GM18508 (cell line): ENCODE measurements around the gene NMNAT3.

Source experiments
- ATAC-seq: cut with Tn5 transposase; IDR thresholded peaks from one replicate; pipeline ENCODE4 v1.9.1; 2021; ENCODE audit warnings: moderate number of reproducible peaks; ENCODE audit not compliant: insufficient read depth, unreplicated experiment

NMNAT3 gene

GRCh38 chr3:139676108-139676507 lies 1.7 kb downstream of the NMNAT3 start:
- no peak for ATAC-seq

DNA sequence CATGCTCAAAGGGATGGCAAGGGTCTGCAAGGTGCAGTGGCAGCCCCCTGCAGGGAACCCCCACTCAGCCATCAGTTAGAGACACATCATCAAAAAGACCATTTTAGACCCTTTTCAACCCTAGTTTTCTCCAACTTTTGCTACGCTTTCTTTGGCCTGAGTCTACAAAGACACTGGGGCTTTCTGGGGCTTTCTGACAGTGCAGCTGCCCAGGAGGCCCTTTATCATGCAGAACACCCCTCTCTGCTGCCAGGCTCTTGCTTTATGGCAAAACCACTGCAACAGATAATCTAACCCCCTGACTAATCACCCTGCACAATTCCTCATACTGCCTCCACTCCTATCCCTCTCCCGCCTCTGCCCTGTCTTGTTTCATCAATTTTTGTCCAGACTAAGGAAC lies 2.4 kb downstream of the NMNAT3 start:
- no peak for ATAC-seq

GRCh38 chr3:139674571-139675260 lies 3.1 kb downstream of the NMNAT3 start:
- no peak for ATAC-seq

DNA sequence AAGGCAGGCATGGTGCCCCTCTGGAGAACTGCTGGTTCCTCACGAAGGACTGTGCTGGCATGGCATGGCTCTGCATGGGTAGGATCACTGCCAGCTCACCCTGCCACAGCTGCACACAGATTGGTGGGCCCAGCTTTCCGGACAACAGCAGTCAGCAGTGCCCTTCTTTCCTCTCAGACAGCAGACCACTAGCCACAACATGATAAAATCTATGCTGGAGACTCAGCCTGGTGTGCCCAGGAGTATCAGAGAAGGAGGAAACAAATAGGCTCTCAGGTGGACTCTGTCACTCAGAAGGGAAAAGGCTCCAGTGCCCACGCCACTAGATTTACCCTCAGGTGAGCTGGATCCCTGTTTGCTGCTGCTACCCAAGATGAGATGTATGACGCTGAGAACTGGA lies 4.9 kb downstream of the NMNAT3 start:
- ATAC-seq = no peak

- ATAC-seq = no peak
Observed at GRCh38 chr3:139671863-139672646, 5.7 kb downstream of the NMNAT3 start.

DNA sequence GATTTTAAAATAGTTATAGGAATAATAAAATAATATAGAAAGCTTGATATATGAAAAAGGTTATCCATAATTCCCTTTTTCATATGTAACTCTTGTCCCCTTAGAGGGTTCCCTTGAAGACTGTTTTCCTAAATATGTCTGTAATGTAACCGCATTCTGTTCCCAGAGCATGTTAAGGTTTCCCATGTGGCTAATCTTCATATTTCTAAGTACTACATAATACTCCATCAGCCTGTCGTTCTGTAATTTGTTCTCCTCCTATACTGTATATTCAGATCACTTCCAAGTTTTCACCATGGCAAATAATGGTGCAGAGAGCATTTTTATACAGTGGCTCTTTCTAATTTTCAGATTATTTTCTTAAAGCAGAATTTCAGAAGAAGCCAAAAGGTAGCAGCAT lies 6.7 kb downstream of the NMNAT3 start:
- ATAC-seq = no peak

GRCh38 chr3:139670196-139670595 lies 7.6 kb downstream of the NMNAT3 start:
- no peak for ATAC-seq

DNA sequence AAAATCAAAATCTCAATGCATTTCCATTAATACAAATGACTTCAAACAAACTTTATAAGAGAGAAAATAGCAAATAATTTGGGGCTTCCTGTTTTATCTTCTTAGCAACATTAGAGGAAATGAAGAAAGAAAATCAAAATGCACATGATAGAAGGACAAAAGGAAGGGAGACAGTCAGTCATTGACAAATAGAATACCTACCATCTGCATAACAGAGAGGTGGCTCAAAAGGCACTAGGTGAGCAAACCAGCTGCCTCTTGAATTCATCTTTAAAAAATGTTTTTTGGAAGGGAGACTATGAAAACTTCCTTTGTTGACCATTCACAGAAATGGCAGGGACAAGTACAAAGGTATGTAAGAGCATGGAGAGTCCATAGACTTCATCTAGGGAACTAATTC lies 9.4 kb downstream of the NMNAT3 start:
- no peak for ATAC-seq

DNA sequence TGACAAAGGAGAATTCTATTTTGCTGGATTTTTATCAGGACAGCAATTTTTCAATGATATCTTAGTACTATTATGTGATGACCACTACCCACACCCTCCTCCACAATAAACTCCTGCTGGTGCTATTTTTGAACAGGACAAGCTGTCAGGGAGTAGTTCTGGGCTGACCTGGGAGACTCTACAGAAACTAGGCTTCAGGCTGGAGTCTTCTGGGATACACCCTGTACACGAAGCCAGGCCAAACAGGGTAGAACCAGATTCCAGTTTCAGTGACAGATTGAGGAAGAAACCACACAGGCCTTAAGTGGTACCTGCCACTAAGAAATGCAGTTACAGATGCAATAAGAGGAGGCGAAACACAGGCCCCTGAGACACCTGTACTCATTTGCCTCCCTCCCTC lies 12.8 kb downstream of the NMNAT3 start:
- no peak for ATAC-seq

GRCh38 chr3:139660269-139660668 lies 17.5 kb downstream of the NMNAT3 start:
- ATAC-seq = no peak

- ATAC-seq = no peak
Observed at GRCh38 chr3:139659511-139659910, 18.3 kb downstream of the NMNAT3 start.

GRCh38 chr3:139657936-139658335 lies 19.8 kb downstream of the NMNAT3 start:
- ATAC-seq = no peak

DNA sequence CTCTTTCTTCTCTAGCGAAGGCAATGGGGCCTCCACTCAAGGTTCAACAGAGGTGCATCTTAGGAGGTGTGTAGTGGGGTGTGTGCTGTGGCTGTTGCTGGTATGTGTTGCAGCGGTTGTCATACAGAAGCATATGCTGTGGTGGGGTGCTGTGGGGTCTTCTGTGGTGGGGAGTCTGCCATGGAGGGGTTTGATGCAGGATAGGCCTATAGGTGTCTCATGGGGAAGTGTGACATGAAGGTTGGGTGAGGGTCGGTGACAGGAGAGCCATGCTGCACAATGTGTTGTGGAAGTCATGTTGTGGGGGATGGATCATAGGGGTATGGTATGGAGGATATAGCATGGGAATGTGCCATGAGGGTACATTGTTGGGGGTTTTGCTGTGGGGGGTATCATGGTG lies 20.3 kb downstream of the NMNAT3 start:
- no peak for ATAC-seq

- no peak for ATAC-seq
Observed at GRCh38 chr3:139655909-139656595, 21.7 kb downstream of the NMNAT3 start.

- ATAC-seq = no peak
Observed at GRCh38 chr3:139654637-139655365, 23.0 kb downstream of the NMNAT3 start.

- ATAC-seq = no peak
Observed at GRCh38 chr3:139653582-139653981, 24.2 kb downstream of the NMNAT3 start.

GRCh38 chr3:139652561-139652960 lies 25.2 kb downstream of the NMNAT3 start:
- no peak for ATAC-seq

GRCh38 chr3:139647866-139648435 lies 29.8 kb downstream of the NMNAT3 start:
- no peak for ATAC-seq

DNA sequence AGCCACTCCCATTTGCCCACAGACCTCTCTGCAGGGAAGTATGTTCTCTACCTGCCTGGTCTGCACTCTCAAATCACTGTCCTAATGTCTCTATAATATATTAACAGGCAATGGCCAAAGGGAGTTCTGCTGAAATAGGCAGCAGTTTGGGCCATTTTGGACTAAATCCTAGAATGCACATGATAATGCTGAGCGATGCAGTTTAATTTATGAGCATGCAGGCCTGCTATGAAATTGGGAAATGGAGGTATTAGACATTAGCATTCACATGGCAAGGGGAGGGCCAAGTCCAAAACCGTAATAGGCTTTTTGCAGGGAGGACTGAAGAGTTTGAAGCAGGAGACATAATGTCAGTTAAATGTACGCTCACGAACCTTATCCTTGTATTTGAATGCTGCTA lies 31.3 kb downstream of the NMNAT3 start:
- ATAC-seq = no peak

DNA sequence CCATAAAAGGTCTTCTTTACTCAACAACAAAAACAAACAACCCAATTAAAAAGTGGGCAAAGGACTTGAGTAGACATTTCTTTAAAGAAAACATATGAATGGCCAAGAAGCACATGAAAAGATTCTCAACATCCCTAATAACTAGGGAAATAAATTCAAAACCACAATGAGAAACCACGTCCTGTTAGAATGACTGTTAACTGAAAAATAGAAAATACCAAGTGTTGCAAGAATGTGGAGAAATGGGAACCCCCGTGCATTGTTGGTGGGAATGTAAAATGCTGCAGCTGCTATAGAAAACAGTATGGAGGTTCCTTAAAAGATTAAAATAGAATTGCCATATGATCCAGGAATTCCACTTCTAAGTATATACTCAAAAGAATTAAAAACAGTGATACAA lies 34.8 kb downstream of the NMNAT3 start:
- no peak for ATAC-seq
